GM18858 (cell line): ENCODE results near the gene OR2D3.
"Not testable (repeated sequence)": the region's sequence is repeated elsewhere in the genome, so short reads cannot be mapped to it uniquely, and the experiment has no call there.

Experiments
- ATAC-seq: cut with Tn5 transposase; IDR thresholded peaks from one replicate; pipeline ENCODE4 v1.9.1; 2021; ENCODE audit not compliant: unreplicated experiment

Gene OR2D3, protein sequence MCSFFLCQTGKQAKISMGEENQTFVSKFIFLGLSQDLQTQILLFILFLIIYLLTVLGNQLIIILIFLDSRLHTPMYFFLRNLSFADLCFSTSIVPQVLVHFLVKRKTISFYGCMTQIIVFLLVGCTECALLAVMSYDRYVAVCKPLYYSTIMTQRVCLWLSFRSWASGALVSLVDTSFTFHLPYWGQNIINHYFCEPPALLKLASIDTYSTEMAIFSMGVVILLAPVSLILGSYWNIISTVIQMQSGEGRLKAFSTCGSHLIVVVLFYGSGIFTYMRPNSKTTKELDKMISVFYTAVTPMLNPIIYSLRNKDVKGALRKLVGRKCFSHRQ

DNA sequence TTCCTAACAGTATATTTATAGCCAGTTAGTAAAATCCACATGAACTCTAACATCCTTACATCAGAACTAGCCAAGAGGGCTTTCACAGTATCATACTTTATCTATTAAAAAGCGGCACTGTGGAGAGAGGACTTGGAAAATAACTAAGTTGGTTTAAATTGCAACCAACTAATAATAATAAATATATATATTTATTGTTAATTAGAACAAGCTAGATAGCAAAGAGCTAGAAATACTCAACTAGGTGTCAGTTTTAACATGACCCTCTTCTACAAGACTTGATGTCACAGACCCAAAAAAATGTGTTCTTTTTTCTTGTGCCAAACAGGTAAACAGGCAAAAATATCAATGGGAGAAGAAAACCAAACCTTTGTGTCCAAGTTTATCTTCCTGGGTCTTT is at the start of gene OR2D3:
Gene OR2D3, plus strand, starts transcription at position 301 of the 400 bp plus-strand sequence. Its CDS starts 0 bp downstream, at position 301.
- no peak for ATAC-seq

DNA sequence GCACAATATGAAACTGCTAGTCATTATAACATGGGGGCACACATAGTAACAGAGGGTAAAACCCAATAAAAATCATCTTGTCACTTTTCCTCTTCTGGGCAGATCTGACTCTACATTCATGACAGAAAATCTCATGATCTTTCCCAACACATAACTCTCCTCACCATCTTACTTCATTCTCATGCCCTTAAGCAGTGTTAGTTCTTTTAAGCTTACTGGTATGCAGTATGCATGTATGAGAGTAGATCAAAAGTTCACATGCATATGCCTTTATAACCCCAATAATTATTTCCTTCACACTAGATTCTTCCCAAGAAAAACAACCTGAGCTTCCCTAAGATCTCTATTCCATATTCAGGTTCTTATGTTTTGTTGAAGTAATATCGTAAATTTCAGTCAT is 49.5 kb upstream of the OR2D3 start:
- ATAC-seq = no peak

DNA sequence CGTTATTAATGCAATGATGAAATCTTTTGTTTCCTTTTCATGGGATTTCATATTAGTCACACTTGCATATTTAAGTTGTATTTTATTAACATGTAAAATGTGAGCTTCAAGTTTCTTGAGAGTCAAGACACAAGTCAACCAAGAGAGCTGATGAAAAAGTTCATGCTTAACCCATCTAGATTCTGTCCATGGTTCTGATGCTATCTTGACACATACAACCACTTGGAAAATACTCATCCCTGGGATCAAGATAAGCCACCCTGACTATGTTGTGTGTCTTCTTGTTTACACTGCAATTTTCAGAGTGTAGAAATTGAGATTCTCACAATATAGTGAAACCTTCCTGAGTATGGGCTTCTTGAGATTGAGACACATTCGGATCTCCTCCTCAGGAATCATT is 45.0 kb upstream of the OR2D3 start:
- no peak for ATAC-seq

DNA sequence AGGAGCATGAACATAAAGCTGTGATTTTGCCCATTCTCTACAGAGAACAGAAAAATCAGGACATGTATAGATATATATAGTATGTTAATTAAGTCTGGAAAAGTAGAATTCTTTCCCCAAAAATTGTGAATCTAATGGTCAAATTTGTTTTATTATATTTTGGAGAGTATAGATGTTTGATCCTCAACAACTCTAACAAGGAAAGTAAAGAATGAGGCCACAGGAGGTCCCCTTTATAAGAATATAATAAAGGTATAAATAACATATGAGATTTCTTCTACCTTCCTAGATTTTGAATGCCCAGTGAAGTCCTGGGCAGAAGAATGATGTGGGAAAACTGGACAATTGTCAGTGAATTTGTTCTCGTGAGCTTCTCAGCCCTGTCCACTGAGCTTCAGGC is 44.5 kb upstream of the OR2D3 start, which contains the start of gene OR10A4:
Gene OR10A4, plus strand, starts transcription at position 301 of the 400 bp plus-strand sequence. Its CDS starts 23 bp downstream, at position 324.
- no peak for ATAC-seq

DNA sequence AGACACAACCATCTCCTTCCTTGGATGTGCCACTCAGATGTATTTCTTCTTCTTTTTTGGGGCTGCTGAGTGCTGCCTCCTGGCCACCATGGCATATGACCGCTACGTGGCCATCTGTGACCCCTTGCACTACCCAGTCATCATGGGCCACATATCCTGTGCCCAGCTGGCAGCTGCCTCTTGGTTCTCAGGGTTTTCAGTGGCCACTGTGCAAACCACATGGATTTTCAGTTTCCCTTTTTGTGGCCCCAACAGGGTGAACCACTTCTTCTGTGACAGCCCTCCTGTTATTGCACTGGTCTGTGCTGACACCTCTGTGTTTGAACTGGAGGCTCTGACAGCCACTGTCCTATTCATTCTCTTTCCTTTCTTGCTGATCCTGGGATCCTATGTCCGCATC is 43.9 kb upstream of the OR2D3 start:
- ATAC-seq = no peak

DNA sequence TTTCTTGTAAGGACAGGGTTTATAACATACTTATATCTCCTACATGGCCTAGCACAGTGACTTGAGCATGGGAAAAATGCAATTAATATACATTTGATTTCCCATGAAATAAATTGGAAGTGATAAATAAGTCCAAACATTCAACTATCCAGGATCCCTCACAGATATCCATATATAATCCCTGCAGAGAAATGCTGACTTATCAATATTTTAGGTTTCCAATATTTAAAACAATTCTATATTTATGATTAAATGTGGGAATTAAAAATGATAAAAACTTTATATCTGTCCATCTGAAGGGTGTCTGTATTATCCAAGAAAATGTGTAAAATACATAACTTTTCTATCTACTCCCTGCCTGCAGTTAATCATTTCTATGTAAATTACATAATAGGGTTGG is 38.1 kb upstream of the OR2D3 start:
- ATAC-seq = no peak

DNA sequence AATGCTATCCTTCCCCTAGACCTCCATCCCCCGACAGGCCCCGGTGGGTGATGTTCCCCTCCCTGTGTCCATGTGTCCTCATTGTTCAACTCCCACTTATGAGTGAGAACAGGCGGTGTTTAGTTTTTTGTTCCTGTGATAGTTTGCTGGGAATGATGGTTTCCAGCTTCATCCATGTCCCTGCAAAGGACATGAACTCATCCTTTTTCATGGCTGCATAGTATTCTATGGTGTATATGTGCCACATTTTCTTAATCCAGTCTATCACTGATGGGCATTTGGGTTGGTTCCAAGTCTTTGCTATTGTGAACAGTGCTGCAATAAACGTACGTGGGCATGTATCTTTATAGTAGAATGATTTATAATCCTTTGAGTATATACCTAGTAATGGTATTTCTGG is 33.1 kb upstream of the OR2D3 start:
- not testable (repeated sequence) for ATAC-seq

DNA sequence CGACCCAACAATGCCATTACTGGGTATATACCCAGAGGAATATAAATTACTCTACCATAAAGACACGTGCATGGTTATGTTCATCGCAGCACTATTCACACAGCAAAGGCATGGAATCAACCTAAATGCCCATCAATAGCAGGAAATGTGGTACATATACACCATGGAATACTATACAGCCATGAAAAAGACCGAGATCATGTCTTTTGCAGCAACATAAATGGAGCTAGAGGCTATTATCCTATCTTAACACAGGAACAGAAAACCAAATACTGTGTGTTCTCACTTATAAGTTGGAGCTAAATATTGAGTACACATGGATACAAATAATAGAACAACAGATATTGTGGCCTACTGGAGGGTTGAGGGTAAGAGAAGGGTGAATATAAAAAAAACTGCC is 32.0 kb upstream of the OR2D3 start:
- no peak for ATAC-seq

DNA sequence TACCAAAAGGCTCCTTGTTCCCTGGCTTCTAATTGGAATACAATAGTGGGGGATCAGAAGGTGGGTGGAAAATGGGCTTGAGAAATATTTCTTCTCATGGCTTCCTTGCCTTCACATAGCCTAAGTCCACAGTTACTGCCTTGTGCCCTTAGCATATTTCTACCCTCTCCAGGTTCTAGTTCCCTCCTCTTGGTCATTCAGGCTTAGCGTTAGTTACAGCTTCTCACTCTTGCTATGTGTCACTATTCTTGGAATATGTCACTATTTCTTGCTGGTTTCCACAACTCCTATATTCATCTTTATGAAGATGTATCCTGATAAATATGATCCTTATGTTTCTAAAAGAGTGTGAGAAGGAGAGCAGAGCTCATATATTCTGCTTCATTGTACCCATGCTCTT is 31.0 kb upstream of the OR2D3 start:
- no peak for ATAC-seq

DNA sequence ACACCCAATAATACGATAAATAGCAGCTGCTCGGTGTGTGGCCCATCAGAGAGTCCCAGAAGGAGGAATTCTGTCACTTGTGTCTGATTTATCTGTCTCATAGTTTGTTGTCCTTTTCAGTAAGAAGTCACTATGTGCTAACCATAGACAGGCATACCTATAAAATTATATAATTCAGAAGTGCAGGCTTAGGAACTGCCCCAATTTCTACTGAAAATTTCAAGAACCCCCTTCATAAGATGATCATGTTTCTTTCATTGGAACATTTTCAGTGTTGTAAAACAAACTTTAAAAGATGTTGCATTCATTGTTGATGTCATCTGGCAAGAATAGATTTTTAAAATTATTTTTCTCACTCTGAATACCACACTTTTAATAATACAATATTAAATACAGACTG is 28.4 kb upstream of the OR2D3 start, which contains the start of gene OR2D2:
Gene OR2D2, minus strand, starts transcription at position 101 of the 400 bp plus-strand sequence. Its CDS starts 0 bp downstream, at position 101.
- no peak for ATAC-seq

DNA sequence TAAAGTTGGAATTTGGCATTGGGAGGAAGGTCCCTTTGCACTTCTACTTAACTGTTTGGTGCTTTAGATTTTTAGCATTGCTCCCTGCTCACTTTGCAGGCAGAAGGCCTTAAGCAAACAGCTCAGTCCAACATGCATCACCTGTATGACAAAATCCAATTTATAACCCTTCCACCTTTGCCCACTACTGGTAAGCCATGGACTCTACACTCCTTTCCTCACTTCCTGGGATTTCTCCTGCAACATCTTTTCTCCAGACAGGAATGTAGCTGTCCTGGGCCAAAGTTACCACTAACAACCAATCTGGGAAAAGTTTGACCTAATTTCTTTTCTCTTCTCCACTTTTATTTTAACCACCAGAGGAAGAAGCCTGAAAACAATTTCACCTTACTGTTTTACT is 26.7 kb upstream of the OR2D3 start:
- no peak for ATAC-seq

DNA sequence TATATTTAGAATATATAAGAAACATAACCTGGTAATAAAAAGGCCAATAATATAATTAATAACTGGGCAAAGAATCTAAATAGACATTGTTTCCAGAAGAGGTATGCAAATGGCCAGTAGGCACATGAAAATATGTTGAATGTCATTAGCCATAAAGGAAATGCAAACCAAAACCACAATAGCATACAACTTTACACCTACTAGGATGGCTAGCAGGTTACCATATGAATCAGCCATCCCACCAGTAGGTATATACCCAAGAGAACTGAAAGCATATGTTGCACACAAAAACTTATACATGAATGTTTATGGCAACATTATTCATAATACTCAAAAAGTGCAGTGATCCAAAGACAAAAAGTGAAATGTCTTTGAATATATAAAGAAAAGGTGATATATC is 25.8 kb upstream of the OR2D3 start:
- ATAC-seq = peak; percentile 98

DNA sequence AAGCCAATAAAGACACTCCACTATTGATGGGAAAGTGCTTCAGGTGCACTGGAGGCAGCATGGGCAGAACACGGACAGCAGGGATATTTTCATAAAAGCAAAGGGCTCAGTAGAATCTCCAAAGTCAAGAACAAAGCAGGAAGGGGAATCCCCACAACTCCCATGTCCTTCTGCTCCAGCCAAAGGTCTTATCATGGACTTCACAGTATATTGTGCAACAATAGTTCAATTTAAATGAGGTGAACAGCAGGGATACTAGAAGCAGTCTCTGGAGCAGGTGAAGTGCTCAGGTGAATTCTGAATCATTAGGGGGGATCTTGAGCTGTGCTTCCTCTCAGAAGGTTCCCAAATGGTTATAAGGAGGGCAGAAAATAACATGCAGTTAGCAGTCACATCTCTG is 21.9 kb upstream of the OR2D3 start:
- ATAC-seq = no peak

DNA sequence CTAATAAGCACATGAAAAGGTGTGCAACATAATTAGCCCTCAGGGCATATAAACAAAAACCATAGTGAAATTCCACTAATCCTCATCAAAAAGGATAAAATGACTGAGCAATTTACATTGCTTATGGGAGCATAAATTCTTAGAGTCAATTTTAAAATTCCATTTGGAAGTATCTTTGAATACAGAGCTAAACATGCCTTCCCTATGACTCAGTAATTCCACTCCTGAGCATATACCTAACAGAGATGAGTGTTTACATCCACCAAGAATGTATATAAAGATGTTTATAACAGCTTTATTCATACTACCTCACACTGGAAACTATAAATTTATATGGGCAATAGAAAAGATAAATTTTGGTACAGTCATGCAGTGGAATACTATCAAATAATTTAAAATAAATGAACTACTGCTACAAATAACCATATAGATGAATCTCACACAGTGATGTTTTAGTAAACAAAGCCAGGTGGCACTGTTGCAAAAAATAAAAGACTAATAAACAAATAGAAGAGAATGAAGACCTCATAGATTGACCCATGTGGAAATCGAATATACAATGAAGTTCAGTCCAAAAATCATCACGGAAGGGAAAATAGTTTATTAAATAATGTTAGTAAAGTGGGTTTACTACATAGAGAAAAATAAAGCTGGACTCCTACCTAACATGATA is 20.3 kb upstream of the OR2D3 start:
- no peak for ATAC-seq

DNA sequence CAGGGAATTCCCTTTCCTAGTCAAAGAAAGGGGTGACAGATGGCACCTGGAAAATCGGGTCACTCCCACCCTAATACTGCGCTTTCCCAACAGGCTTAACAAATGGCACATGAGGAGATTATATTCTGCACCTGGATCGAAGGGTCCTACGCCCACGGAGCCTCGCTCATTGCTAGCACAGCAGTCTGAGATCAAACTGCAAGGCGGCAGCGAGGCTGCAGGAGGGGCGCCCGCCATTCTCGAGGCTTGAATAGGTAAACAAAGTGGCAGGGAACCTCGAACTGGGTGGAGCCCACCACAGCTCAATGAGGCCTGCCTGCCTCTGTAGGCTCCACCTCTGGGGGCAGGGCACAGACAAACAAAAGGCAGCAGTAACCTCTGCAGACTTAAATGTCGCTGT is 16.0 kb upstream of the OR2D3 start:
- ATAC-seq = not testable (repeated sequence)

DNA sequence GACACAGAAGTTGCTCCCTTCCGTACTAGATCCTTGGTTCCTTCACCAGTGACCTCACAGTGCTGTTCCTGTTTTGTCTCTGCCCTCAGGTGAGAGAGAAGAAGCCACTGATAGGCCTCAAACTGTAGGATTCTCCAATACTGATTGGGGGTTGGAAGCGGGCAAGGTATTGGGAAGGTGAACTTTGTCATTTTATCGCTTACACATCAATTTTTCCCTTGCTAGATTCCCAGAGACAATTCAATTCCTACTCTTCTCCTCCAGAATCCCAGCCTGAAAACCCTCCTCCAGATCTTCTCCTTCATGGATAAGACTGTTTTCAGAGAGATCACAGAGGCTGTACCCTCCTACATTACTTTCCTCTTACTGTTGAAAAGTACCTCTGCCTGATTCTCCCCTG is 9.4 kb upstream of the OR2D3 start:
- no peak for ATAC-seq

DNA sequence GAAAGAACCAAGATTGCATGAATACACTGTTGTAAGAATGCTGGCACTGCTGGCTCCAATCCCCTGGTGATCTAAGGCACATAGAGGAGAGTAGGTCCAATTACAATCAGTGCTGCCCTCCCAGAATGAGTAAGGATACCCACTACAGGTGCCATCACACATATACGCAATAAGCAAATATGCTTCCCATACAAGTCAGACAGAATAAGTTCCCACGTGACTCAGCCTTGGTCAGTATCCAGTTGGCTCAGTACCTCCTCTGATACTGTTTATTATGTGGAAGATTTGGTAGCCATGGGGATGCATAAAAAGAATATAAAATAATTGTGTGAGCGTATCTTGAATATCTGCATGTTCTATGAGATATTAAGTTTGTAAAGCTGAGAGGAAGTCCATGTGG is 8.9 kb upstream of the OR2D3 start:
- no peak for ATAC-seq

DNA sequence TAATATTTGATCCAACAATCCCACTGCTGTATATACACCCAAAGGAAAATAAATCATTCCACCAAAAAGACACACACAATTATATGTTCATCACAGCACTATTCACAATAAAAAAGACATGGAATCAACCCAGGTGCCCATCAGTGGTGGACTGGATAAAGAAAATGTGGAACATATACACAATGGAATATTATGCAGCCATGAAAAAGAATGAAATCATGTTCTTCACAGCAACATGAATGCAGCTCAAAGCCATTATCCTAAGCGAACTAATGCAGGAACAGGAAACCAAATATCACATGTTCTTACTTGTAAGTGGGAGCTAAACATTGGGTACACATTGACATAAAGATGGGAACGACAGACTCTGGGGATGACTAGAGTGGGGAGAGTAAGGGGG is 1.1 kb upstream of the OR2D3 start:
- no peak for ATAC-seq

DNA sequence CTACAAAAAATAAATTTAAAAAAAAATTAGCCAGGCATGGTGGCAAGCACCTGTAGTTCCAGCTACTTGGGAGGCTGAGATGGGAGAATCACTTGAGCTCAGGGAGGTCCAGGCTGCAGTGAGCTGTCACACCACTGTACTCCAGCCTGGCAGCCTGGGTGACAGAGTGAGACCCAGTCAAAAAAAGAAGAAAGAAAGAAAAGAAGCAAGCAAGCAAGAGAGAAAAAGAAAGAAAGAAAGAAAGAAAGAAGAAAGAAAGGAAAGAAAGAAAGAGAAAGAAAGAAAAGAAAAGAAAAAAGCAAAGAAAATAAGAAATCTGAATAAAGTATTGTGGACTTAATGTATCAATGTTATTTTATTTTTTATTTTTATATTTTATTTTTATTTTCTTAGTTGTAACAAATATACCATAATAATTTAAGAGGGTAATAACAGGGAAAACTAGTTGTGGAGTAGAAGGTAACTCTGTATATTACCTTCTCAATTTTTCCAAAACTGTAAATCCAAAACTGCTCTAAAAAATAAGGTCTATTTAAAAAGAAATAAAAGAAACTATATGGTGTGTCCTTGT is 4.3 kb downstream of the OR2D3 start:
- no peak for ATAC-seq

DNA sequence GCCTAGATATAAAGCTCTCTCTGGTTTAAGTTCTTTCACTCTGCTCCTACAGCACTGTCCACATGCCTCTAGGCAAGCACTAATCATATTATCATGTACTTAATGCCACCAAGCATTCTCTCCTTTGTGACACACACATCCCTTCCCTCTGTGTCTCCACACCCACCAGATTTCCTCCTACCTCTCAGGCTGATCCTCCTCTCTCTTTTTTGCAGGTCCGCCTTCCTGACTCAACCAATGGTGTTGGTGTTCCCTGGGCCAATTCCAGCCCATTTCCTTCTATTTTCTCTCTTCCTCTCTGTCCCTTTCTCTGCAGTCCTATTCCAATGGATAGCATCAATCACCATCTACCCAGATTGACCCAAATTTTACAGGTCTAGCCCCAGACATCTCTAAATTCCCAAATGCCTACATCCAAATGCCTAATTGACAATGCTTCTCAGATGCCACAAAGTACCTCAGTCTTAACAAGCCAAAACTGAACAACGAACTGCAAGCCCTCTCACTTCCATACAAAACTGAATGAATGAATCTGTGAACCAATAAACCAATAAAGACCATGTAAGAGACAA is 4.9 kb downstream of the OR2D3 start:
- ATAC-seq = no peak

DNA sequence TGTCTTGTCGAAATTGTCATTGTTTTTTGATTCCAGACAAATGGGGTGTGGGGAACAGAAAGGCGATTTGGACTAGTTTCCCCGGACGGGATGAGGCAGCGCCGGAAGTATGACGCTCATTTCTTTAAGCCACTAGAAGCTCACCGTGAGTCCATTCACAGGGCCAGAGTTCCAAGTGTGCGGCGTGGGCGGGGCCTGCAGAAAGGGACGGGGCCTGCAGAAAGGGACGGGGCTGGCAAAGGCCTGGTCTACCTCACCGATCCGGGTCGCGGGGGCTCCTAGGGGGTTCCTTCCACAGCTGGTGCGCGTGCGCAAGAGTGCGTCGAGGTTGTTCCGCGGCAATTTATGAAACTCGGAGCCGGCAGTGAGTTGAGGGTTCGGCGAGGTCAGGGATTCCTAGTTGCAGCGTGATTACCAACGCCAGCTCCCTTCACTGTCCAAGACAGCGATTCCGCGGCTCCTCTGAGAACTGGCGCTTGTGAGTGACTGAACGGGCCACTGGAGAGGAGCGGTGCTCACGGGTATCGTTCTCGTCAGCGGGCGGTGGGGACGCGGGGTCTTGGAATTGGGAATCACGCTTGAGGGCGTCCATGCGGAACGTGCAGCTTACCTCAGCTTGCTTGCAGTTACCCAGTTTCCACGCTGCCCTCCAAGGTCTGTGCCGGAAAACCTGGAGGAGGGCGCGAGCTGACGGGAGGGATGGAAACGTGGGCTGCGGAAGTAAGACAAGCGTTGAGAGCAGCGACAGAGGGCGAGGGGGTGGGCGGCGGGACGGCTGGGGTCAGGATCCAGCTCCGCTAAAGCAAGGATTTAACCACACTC is 5.6 kb downstream of the OR2D3 start, which contains the start of gene ZNF215:
Gene ZNF215, plus strand, starts transcription at position 219 of the 822 bp plus-strand sequence. CDS start 5,847 bp downstream, outside the sequence.
- ATAC-seq = peak; percentile 38
